ENCODE results near the gene RECK.
A peak's percentile ranks its signal among the peaks of the same experiment; 100 is the strongest.

The RECK gene

DNA sequence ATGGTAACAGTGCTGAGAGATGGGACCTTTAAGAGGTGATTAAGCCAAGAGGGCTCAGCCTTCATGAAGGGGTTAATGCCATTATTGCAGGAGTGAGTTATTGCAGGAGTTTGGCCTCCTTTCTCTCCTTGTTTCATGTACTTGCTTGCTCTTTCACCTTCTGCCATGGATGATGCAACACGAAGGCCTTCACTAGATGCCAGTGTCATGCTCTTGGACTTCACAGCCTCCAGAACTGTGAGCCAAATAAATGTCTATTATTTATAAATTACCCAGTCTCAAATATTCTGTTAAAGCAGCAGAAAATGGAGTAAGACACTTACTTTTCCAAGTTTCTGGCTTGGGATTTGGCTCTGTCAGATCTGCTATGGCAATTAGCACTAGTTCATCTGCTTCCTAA, 38.4 kb upstream of the RECK start:
- TF ChIP-seq, protein P1, sequence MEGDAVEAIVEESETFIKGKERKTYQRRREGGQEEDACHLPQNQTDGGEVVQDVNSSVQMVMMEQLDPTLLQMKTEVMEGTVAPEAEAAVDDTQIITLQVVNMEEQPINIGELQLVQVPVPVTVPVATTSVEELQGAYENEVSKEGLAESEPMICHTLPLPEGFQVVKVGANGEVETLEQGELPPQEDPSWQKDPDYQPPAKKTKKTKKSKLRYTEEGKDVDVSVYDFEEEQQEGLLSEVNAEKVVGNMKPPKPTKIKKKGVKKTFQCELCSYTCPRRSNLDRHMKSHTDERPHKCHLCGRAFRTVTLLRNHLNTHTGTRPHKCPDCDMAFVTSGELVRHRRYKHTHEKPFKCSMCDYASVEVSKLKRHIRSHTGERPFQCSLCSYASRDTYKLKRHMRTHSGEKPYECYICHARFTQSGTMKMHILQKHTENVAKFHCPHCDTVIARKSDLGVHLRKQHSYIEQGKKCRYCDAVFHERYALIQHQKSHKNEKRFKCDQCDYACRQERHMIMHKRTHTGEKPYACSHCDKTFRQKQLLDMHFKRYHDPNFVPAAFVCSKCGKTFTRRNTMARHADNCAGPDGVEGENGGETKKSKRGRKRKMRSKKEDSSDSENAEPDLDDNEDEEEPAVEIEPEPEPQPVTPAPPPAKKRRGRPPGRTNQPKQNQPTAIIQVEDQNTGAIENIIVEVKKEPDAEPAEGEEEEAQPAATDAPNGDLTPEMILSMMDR (IDR thresholded peaks at IDR 0.05; ENCODE audit: insufficient read depth, low read depth, low read length, missing control alignments) = no peak
- DNase-seq (ENCODE audit: low read depth) = no peak
- no peak overlapping the region for H3K4me3 ChIP-seq (ENCODE audit: low read depth, low read length)

DNA sequence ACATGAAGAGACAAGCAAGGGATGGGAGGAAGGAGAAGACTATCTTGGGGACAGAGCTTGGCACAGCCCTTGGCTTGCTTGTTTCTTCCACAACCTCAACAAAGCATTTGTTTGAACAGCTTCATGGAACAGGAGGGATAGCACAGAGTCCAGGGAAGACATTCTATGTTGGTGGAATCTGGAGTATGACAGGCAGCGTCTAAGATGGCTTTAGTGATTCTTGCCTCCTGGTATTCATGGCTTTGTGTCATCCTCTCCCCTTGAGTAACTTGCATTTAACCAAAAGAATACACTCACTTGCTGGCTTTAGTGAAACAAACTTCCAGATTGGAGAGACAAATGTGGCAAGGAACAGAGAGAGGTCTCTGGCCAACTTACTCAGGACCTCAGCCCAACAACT, 30.8 kb upstream of the RECK start:
- no peak overlapping the region for H3K4me3 ChIP-seq (ENCODE audit: low read depth, low read length)
- no peak for DNase-seq (ENCODE audit: low read depth)
- TF ChIP-seq, protein P1 (IDR thresholded peaks at IDR 0.05; ENCODE audit: insufficient read depth, low read depth, low read length, missing control alignments) = no peak

DNA sequence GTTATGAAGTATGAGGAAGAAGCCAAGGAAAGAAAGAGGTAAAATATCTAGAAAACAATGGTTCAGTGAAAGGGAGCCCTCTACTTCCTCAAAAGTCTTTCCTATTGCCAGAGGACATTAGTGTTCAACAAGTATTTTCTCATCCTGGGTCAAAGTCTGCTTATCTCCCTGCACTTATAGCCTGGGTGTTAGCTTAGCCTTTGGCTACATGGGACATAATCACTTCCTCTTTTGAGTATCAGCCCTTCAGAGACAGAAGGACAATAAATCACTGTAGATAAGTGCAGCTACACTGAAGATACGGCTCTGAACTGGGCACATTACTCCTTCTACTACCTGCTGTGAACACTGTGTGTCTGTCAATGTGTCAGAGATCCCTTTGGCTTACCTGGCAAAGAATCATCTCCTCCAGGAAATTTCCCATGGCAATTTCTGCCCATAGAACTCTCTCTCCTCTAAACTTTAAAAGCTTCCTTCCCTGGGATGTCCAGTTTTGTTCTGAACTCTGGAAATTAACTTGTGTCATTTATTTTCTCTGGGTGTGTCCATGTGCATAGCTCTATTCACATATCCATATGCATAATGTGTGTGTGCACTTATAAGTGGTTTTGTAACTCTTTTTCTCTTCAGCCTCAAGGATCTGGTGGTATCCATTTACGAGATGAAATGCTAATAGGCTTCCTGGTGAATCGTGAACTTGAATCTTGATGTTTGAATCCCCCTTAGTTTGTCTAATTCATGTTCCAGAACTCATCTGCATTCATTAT, 30.0 kb upstream of the RECK start:
- no peak overlapping the region for H3K4me3 ChIP-seq (ENCODE audit: low read depth, low read length)
- TF ChIP-seq, protein P1 (IDR thresholded peaks at IDR 0.05; ENCODE audit: insufficient read depth, low read depth, low read length, missing control alignments) = no peak
- DNase-seq (ENCODE audit: low read depth) = peak; percentile 11

DNA sequence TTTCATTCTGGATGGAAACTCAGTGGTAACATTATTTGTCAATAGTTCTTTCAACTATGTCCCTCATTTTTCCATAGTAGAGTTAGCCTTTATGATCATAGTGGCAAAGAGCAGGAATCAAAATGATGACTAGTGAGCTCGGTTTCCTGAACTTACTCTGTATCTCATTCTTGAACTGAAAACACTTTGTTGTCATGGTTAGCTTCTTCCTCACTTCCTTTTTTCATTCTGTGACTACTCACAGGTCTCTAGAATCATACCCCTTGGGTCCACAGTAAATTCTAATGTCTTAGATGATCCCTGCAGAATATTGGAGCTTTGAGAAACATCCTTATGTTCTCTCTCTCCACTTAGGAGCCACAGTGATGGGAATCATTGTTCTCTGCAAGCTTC, 29.4 kb upstream of the RECK start:
- DNase-seq (ENCODE audit: low read depth) = peak; percentile 40
- TF ChIP-seq, protein P1 (IDR thresholded peaks at IDR 0.05; ENCODE audit: insufficient read depth, low read depth, low read length, missing control alignments) = no peak
- H3K4me3 ChIP-seq (ENCODE audit: low read depth, low read length) = no peak overlapping the region

DNA sequence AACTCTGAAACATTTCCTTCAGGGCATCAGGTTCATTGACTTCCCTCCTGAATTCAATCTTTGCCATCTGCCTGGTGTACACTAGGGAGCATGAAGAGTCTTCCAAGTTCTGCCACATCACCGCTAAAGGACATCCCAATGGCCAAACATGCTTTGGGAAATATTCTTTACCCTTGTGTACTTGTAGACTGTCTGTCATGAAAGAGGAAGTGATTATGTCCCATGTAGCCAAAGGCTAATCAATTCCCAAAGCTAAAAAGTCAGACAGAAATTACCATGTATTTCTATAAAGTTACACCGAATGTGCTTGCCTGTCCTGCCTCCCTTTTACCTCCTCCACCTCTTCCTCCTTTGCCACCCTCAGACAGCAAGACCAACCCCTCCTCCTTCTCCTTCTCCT, 28.9 kb upstream of the RECK start:
- TF ChIP-seq, protein P1 (IDR thresholded peaks at IDR 0.05; ENCODE audit: insufficient read depth, low read depth, low read length, missing control alignments) = no peak
- no peak for DNase-seq (ENCODE audit: low read depth)
- H3K4me3 ChIP-seq (ENCODE audit: low read depth, low read length) = no peak overlapping the region

DNA sequence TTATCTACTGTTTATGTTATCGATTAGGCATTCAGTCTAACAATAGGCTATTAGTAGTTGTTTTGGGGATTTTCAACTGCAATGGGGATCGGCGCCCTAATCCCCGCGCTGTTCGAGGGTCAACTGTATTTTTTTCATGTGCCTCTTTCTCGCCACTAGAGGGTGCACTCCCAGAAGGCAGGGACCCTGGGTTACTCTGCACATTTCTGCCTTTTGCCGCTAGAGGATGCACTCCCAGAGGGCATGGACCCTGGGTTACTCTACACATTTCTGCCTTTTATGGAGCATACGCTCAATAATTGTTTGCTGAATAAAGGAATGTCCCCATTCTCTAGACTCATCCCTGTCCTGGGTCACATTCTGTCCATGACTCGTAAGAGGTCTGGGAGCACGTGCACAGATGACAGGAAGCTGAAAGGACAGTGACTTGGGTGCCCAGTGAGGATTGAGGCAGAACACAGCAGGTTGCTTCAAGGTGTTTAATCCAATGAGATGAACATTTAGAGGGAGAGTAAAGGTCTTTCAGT, 27.9 kb upstream of the RECK start:
- TF ChIP-seq, protein P1 (IDR thresholded peaks at IDR 0.05; ENCODE audit: insufficient read depth, low read depth, low read length, missing control alignments) = peak; percentile 100
- H3K4me3 ChIP-seq (ENCODE audit: low read depth, low read length) = no peak overlapping the region
- DNase-seq (ENCODE audit: low read depth) = peak; percentile 81

DNA sequence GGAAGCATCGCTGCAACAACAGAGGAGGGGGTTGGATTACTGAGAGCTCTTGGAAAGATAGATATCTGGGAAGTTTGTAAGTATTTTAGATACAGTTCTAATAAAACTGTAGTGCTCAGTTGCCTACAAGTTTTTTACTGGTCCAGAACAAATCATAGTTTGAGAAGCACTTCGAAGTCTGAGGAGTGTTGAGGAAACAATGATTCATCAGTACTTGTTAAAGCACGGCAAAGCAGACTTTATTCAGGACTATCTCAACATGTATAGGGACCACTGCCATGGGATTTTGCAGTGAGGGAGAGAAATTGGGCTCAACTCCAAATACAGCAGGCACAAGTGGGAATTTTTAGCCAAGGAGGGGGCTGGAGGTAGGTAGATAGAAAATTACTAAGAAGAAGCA, 25.3 kb upstream of the RECK start:
- H3K4me3 ChIP-seq (ENCODE audit: low read depth, low read length) = no peak overlapping the region
- no peak for DNase-seq (ENCODE audit: low read depth)
- TF ChIP-seq, protein P1 (IDR thresholded peaks at IDR 0.05; ENCODE audit: insufficient read depth, low read depth, low read length, missing control alignments) = no peak
